NCI-H345 treated with DMSO at 0.1 percent for 48 hours (cell line): Measurements from ENCODE around the gene PUM2.
A peak's percentile ranks its signal among the peaks of the same experiment; 100 is the strongest.

Source experiments
- DNase-seq: peaks from one replicate; lab custom pipeline; 2025; ENCODE audit not compliant: unreplicated experiment; lab: John Stamatoyannopoulos, UW

The PUM2 gene

DNA sequence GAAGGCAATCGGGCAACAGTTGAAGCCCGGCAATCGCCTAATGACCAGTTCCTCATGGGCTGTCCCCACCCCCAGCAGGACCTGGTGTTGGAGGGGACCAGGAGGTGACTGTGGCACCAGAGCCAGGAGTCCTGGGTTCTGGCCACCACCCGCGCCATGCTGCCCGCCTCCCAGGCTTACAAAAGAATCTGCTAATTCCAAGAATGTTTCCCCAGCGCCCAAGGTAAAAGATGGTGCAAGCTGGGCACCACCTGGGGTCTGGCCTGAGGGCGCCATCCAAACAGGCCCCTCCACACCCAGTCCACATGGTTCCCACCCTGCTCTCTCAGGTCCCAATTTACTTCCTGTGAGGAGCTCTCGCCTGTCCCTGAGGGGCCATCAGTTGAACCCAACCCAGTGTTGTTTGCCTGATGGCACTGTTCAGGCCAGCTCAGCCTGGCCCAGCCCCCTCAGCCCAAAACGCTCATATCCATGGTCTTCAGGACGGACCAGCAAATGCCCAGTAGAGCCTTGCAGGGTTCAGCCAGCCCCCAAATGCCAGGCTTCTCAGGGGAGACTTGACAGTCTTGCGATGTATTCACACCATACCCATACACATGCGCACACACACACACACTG, 130.8 kb downstream of the PUM2 start:
- no peak for DNase-seq

DNA sequence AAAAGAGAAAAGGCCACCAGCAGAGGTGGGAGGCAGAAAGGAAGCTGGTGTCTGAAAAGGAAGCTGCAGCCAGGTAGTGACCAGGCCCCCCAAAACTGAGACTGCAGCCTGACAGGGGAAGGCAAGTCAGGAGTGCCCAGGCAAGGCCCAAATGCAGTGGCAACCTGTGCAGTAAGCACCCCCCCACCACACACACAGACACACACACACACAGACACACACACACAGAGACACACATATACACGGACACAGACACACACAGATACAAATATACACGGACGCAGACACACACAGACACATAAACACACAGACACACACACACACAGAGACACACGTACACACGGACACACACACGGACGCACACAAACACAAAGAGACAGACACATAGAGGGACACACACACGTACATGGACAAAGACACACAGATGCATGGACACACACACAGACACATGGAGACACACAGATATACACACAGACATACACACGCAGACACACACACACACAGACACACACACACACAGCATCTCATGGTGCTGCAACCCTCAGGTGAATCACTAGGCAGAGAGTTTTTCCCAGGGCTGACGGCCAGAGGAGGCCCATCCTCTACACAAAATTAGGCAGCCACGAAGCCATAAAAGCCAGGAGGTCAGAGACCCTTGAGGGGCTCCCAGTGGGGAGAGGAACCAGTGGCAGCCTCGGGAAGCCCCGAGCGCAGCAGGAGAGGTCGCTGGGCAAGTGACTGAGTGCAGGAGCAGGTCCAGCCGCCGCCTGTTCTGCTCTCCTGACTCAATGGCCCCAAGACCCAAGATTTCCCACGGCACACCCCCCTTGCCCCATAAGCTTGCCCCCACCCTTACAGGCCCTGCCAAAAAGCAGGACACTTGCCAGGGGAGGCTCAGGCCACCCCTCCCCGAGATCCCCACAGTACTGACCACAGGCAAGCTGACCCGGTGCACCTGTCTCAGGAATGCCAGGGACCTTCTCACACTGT, 132.0 kb downstream of the PUM2 start:
- DNase-seq, result no peak

- DNase-seq, result no peak
These were observed 133.3 kb downstream of the PUM2 start for GRCh38 chr2:20217041-20217970.

DNA sequence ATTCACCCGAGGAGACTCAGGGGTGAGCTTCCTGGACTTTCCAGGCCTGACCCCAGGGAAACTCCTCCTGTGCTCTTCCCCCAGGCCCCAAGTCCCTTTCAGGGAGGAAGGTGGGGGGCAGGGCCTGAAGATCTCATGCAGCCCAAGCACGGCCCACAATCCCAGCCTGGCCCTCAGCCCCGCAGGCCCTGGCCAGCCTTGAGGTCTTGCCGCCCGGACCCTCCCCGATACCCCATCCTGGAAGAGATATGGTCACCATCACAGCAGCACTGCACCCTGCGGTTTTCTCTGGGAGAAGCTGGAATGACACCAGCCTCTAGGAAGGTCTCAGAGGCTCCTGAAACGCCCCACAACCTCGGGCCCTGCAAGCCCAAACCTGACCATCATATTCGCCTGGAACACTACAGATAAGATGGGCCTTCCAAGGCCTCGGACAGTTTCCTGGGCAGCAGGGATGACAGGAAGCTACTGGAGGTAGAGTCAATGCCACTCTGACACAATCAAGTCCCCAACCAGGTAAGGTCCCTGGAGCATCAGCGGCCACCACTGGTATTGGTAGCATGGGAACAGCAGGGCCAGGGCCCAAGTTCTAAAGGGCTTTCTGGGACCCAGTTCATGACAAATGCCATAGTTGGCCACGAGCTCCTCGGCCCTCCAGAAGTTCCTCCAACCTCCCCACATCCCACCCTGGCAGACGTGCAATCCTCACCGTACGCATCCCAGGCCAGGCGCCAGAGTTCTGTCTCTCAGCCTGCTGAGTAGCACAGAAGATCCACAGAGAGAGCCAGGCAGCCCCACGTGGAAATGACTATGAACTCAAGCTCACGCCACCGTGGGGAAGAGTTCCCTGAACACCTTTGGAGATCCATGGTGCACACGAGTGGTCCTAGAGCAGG, 134.3 kb downstream of the PUM2 start:
- DNase-seq, result no peak

DNA sequence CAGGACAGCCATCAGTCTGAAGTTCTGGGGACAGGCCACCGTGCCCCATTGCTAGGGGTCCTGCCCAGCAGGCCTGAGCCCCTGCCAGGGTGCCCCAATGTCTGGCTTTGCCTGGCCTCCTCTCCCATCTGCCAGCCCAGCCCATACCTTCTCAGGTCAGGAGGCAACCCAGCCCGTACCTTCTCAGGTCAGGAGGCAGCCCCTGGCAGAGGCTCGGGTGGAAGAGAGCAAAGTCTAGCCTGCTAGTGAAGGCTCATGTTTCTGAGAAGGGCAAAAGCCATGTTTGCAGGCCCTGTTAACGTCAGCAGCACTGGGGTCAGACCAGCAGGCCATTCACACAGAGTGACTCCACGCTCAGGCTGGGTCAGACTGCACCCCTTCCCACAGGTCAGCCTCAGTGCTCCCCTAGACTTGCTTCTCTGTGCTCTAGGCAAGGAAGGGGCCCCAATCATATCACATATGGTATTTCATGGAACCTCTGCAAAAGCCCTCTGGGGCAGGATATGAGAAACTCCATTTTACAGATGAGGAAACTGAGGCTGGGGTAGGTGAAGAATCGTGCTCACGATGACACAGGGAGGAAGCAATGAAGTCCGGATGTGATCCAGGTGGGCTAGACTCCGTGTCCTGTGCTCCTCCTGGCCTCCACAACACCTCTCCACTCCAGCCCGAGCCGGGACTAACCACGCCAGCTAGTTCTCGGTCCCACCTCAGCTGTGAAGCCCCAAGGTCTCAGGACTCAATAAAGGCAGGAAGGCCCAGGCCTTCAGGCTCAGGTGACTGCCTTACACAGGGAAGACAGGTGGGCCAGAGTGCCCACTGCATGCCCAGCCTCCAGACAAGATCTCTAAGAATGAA, 135.2 kb downstream of the PUM2 start:
- no peak for DNase-seq

DNA sequence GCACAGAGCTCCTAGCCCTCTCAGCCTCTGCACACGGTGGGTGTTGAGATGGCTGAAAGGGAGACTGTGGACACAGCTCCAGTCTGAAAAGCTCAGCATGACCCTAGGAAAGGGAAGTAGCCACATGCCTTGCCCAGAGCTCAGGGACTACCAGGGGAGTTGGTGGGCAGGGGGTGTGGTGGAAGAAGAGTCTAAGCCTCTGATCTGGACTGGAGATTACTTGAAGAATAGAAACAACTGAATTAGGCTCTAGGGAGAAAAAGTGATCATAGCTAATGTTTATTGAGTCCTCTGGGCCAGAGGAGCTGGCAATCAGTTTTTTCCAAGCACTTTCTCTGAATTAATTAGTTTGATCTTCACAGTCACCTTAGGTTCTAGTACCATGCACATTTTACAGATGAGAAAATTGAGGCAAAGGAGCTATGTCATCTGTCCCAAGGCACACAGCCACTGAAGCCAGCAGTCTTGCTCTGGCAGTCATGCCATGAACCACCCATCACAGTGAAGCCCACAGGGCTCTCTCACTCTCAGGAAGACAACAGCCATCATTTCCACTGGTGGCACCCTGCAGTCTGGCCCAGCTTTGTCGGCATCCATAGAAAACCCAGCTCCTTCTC, 136.0 kb downstream of the PUM2 start:
- no peak for DNase-seq

DNA sequence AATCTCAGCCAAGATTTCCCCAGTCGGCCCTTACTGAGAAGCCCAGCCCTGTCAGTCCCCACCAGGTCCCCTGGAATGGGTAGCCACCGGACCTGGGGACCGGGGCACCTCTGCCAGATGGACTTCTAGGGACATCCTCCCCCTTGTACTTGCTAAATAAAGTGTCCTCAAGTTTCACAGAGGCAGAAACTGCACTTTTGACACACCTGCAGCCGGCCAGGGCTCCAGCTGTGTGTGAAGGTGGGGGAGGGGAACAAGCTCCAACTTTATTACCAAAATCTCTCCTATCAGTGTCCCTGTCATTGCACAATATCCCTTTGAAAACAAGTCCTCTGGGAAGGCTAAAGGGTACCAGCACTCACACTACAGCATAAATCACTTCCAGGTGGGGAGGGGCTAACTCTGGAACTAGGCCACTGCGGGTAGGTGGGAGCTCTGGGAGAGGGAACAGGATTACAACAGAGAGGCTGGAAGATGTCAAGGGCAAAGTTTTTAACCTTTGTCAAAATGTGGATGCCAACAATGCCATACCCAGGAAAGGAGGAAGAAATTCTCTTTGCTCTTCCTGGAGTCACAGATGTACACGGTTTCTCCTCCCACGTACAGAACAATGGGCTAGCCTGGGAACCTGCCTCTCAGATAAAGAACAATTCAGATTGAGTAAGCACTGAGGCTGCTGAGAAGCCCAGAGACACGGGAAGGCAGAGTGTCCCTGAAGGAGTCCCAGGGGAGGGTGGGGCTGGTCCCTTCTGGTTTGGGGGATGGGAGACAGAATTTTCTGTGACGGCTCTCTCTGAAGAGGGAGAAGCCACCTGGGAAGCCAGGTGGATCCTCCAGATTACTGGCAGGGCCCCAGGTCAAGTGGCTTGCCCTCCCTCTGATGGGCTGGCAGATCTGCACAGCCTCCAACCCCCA, 136.7 kb downstream of the PUM2 start:
- peak; percentile 79 for DNase-seq

- DNase-seq, result no peak
These were observed 137.7 kb downstream of the PUM2 start for GRCh38 chr2:20212871-20213503.

DNA sequence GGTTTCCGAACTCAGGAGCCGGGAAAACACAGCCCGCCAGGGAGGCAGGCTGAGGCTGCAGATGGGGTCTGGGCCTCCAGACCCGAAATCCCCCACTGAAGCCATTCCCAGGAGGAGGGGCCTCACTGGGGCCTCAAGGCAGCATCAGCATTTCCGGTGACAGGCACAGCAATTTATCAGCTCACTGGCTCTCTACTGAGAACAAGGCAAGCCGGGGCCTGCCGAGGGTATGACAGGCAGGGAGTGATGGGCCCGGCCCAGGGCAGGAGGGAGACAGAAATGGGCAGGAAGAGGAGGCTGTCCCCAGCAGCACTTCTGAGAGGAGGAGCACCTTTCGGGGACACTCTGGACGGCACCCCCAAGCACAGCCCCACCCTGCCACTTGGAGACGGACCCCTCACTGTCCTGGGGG, 138.2 kb downstream of the PUM2 start:
- DNase-seq, result no peak

- no peak for DNase-seq
These were observed 138.7 kb downstream of the PUM2 start for GRCh38 chr2:20211860-20212458.

DNA sequence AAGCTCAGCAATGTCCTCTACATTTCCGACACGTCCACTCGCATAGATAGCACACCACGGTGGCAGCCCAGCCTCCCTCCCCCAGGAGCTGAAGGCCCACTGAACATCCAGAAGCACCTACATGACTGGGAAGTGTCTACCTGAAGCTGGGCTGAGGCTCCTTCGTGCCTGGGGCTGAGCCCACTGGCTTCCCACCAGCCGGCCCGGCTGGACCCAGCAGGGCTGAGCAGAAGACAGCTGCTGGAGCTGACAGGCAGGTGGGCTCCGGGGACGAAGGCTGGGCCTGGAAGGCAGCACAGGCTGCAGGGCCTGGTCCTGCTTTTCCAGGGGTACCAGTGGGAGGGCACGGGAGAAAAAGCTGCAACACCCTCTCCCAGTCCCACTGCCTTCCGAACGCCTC, 139.2 kb downstream of the PUM2 start:
- DNase-seq, result no peak

GRCh38 chr2:20210462-20210861, 140.2 kb downstream of the PUM2 start:
- no peak for DNase-seq

- DNase-seq, result no peak
These were observed 141.1 kb downstream of the PUM2 start for GRCh38 chr2:20209373-20210109.

DNA sequence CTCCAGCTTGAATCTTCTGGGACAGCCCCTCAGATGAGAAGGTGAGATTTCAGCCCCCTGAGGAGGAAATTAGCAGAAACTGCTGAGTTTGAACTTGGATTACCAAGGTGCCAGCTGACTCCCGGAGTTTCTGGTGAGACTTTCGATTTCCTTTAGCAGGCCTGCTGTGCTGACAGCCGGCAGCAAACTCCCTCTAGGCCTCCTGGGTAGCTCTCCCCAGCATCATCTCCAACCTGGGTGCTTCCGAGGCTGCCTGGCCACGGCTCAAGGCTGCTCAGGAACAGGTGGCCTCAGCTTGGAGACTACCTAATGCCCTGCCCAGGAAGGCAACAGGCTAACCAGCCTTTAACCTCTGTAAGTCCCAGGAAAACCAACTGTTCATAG, 142.2 kb downstream of the PUM2 start:
- DNase-seq, result no peak

GRCh38 chr2:20207051-20207450, 143.6 kb downstream of the PUM2 start:
- DNase-seq, result no peak

DNA sequence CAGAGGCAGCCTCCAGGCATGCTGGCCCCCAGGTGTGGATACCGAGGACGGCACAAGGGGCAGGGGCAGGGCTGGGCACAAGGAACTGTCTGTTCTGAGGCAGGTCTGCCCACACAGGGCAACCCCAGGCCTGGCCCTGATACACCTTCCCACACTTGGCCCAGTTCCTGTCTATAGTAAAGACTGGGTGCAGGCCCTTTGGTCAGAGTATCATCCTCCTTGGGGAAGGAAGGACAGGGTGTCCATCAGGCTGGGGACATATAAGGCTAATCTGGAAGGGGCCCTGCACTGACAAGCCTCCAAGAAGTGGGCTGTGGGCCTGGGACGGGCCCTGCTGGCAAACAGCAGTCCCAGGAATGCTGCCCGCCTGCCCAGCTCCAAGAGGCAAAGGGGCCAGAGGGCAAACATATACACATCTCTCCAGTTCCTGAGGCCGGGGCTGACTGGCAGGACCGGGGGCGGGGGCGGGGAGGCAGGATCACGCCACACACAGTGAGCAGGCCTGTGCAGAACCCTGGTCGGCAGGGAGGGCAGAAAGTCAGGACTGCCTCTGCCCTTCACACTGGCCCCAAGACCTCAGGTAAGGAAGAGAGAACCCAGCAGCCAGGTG, 144.6 kb downstream of the PUM2 start:
- no peak for DNase-seq
